Activated T-cell treated with anti-CD3 and anti-CD28 coated beads for 1 hour (primary cell): ENCODE data around the gene CCL17.
"Not testable (repeated sequence)": the region's sequence is repeated elsewhere in the genome, so short reads cannot be mapped to it uniquely, and the experiment has no call there.

Experiments used
- DNase-seq: peaks from one replicate; pipeline ENCODE4 v3.0.0-alpha.2; 2020; ENCODE audit warnings: low read depth

CCL17 gene

GRCh38 chr16:57432505-57432904 is 27.9 kb downstream of the CCL17 start:
- DNase-seq, result no peak

GRCh38 chr16:57432989-57433388 is 28.4 kb downstream of the CCL17 start:
- DNase-seq, result no peak

GRCh38 chr16:57434003-57434402 is 29.4 kb downstream of the CCL17 start:
- no peak for DNase-seq

GRCh38 chr16:57435838-57436237 is 31.3 kb downstream of the CCL17 start:
- DNase-seq, result no peak

- not testable (repeated sequence) for DNase-seq
These were observed 35.4 kb downstream of the CCL17 start for GRCh38 chr16:57439947-57440346.

- not testable (repeated sequence) for DNase-seq
These were observed 36.0 kb downstream of the CCL17 start for GRCh38 chr16:57440551-57440950.

DNA sequence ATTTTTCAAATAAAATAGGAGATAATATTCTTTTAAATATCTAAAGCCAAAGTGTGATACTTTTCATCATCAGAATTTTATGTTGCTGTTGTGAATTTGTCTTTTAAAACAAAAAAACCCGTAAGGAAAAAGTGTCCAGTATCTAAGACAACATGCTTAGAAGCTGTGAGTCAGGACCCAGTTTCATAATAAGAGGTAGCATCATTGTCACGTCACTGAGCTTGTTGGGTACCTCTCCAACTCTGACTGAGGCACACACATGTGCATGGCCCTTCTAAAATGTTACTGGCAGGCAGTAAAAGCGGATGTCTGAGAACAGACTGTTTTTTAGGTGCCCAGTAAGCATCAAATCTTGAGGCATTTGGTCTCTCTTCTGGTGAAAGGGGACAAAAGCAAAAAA is 40.1 kb downstream of the CCL17 start:
- no peak for DNase-seq

- no peak for DNase-seq
These were observed 40.9 kb downstream of the CCL17 start for GRCh38 chr16:57445510-57445909.

DNA sequence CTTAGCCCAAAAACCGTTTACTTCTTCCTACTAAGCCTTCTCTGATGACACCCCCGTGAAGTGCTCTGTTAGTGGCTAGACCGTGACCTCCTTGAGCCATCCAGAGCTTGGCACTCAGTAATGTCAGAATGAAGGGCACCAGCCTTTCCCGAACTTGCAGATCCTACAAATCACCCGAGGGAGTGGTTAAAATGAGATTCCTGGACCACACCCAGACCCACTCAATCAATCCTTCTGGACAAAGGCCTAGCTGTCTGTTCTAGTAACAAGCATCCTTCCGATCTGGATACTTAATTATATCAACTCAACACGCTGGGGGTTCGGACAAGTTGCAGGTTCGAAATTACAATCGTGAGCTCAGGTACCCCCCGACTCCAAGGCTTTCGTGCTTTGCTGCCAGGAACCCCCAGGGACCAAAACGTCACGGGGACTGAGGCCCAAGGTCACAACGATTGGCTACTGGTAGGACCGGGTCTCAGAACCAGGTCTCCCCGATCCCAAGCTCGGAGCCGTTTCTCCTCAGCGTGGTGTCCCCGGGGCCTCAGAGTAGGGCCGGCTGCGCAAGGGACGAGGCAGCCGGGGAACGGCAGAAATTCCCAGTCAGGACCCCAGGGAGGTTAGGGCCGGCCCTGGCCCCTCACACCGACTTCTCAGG is 42.1 kb downstream of the CCL17 start:
- no peak for DNase-seq

DNA sequence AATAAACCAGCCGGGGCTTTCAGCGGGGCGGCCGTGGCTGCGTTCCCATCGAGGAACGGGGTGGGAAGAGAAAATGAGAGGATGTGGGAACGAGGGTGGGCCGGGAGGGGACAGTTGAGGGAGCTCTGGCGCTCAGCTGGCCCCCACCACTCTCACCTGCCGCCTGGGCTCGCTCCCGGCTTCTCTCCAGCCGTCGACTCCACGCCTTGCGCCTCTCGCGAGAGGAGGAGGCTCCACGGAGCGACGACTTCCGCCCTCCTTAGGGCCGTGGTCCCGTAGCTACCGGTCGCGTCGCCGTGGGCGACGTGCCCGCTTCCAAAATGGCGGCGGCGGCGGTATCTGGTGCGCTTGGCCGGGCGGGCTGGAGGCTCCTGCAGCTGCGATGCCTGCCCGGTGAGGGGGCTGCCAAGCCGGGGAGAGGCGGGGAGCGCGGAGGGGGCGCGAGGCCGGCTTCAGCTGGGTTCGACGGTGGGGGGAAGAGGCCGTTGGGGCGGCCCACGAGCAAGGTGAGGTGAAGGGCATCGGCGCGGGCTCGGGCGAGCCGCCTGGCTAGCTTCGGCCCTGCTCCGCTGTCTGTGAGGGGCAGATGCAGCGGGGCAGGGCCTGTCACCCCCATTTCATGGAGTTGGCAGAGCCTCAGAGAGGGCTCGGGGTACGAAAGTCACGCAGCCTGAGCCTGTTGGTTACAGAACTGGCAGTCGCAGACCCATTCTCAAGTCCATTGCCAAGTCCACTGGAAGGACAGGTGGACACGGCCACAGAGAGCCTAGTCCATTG is 42.8 kb downstream of the CCL17 start, which contains the start of the genes CIAPIN1 and COQ9:
CIAPIN1 (minus strand) TSS at position 200 of the 777 bp plus-strand sequence. CDS start 6,457 bp downstream, outside the sequence.
COQ9 (plus strand) TSS at position 294 of the 777 bp plus-strand sequence; CDS start at position 321, 27 bp downstream.
- peak; percentile 88 for DNase-seq

DNA sequence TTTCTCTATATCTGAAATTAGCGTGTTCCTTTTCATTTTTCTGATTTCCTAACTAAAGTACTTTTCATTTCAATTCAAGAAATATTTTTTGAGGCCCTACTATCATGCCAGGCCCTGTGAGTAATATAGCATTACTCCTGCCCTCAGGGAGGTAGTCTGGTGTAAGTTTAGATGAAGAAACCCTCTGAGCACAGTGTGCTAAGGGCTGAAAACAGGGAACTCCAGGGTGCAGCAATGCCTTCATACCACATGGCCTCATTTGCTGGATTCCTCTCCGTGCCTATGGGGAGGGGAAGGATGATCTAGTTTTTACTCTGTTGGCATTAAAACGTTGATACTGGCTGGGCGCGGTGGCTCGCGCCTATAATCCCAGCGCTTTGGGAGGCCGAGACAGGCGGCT is 47.5 kb downstream of the CCL17 start:
- DNase-seq, result no peak

- DNase-seq, result peak; percentile 94
These were observed 57.8 kb downstream of the CCL17 start, which contains the start of gene POLR2C for GRCh38 chr16:57462209-57462977. Gene POLR2C, plus strand, starts transcription at chr16:57462679. Its CDS starts 46 bp downstream, at chr16:57462725.

DNA sequence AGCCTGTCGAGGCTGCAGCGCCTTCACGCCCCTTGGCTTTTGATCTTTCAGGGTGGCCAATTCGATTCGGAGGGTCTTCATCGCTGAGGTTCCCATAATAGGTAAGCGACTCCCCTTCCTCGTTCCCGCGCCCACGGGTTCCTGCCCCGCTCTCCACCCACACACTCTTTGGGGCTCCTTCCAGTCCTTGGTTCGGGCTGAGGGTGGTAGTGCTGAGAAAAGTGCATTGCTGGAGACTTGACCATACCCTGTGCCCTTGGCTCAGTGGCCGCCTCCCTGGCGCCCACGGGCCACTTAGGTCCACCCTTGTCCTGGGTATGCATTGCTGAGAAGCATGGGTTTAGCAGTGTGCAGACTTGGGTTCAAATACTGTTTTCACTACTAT is 58.4 kb downstream of the CCL17 start:
- DNase-seq, result no peak

DNA sequence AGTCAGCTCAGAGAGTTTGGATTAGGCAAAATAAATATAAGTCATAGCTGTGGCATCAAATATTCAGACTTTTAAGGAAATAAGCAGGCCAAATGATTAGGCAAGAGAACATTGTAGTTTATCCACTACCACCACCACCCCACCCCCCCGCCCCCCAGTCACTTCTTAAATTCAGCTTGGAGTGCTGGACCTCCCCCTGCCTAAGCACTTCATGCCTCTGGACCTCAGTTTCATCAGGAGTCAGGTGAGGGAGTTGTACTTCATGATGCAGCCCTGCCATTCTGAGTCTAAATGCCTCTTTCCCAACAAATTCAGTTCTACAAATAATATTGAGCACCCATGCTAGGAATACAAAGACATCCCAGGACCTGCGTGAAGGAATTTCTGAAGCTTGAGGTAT is 60.0 kb downstream of the CCL17 start:
- no peak for DNase-seq
